ENCODE results near the gene GPHA2.

- no peak for TF ChIP-seq CTCF (IDR thresholded peaks at IDR 0.05; ENCODE audit: poor library complexity, severe bottlenecking)
- no peak for TF ChIP-seq TAF1 (IDR thresholded peaks at IDR 0.05; ENCODE audit: low read depth)
- no peak for TF ChIP-seq POLR2AphosphoS5 (IDR thresholded peaks at IDR 0.05)
- TF ChIP-seq REST (IDR thresholded peaks at IDR 0.05; ENCODE audit: borderline replicate concordance): no peak
- TF ChIP-seq EP300 (conservative IDR thresholded peaks at IDR 0.05; ENCODE audit: poor library complexity, severe bottlenecking): no peak
- no peak for TF ChIP-seq EZH2 (IDR thresholded peaks at IDR 0.05; ENCODE audit: borderline replicate concordance, insufficient read depth, low read length, poor library complexity, severe bottlenecking)
Measured at GRCh38 chr11:64888406-64888728, 47.3 kb downstream of the GPHA2 start.
